Measurements from ENCODE around the gene ESRP2.

ESRP2 gene

DNA sequence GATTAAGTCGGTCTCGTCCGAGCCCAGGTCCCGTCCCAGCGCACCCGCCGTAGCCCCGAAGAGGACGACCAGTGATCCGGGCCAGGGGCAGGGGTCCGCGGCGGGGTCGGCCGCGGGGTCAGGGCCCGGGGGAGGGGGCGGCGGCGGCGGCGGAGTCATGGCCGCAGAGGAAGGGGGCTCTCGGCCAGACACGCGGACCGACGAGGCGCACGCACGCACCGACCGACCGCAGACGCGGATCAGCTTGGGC is at the start of gene ESRP2:
Gene ESRP2 (minus strand): TSS at position 241 of the 250 bp plus-strand sequence. CDS start 82 bp downstream, at position 159.
- DNase-seq (ENCODE audit: low read depth in 3 of 3, low spot score in 1 of 3), result no peak

DNA sequence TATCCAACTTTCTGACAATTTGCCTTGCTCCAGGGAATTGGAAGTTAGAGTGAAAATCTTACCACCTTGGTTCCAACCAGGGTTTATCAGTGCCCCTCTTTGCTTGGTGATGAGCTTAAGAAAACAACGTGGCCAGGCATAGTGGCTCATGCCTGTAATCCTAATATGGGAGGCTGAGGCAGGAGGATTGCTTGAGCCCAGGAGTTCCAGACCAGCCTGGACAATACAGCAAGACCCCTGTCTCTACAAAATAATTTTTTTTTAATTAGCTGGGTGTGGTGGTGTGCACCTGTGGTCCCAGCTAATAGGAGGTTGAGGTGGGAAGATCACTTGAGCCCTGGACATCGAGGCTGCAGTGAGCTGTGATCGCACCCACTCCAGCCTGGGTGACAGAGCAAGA is 49.8 kb upstream of the ESRP2 start:
- no peak for DNase-seq (ENCODE audit: low read depth in 3 of 3, low spot score in 1 of 3)

DNA sequence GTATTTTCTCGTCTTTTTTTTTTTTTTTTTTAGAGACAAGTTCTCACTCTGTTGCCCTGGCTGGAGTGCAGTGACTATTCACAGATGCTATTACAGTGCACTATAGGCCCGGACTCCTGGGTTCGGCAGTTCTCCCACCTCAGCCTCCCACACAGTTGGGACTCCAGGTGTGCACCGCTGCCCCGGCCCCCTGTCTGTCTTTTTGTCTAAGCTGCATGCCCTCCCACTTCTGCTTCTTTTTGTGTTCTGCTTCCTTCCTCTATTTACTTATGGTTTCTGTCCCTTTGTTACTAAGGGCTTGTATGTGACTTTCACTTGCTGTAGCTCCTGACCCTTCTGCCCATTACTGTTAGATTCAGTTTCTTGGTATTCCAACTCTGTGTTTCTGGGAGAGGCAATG is 48.9 kb upstream of the ESRP2 start:
- DNase-seq (ENCODE audit: low read depth in 3 of 3, low spot score in 1 of 3), result no peak

DNA sequence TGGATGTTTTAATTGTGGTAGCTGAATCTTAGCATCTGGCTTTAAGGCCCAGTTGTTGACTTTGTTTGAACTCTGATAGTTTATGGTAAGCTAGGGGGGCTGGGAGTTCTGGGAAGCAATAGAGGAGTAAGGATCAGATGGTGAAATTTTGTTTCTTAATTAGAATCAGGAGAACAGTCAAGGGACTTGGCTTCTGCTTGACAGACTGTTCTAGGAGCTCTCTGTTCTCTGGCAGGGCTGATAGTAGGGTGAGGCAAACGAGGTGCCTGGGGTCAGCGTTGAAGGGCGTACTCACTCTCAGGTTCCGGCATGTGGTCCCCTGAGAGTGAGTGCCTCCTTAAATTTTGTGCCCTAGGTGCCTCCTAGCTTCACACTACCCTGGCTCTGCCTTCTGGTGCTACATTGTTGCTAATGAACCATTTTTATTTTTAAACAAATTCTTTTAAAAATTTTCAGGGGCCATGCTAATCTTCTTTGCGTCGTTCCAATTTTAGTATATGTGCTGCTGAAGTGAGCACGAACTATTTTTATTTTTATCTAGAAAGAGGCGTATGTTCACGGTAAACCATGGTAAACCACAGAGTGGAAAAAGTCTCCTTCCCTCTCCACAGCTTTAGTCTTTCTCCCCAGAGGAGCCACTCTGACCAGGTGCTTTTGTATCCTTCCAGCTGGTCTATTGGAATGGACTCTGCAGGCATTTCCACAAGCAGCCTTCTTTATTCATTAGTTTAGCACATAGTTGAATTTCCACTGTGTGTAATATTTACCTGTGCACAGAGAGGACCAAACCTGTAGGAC is 48.1 kb upstream of the ESRP2 start:
- DNase-seq (ENCODE audit: low read depth in 3 of 3, low spot score in 1 of 3), result no peak

DNA sequence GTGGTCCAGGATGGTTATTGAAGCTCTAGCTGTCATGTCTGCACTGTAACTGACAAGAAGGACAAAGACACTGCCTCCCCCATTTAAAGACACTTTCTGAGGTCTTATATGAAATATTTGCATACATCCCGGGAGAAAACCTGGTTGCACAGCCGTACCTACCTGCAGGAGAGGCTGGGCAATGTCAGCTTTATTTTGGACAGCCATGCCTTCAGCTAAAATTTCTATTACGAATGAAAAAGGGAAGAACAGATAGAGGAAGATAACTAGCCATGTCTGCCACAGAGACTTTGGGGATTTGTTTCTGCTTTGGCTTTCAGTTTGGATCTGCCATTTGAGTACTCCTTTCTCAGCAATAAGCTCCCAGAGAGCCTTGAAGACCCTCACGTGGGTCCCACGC is 47.4 kb upstream of the ESRP2 start:
- no peak for DNase-seq (ENCODE audit: low read depth in 3 of 3, low spot score in 1 of 3)

DNA sequence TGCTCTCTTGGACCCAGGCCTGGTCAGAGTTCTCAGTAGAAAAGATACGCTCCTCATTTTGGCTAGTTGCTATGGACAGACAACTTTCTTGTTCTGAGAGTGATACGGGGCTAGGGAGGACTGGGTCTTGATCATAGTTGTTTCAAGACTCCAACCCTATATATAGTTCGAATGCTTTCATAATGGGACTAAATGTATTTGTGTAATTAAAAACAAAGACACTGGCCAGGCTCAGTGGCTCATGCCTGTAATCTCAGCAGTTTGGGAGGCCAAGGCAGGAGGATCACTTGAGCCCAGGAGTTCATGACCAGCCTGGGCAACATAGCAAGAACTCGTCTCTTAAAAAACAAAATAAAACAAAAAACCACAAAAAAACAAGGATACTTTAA is 46.1 kb upstream of the ESRP2 start:
- DNase-seq (ENCODE audit: low read depth in 3 of 3, low spot score in 1 of 3), result no peak

DNA sequence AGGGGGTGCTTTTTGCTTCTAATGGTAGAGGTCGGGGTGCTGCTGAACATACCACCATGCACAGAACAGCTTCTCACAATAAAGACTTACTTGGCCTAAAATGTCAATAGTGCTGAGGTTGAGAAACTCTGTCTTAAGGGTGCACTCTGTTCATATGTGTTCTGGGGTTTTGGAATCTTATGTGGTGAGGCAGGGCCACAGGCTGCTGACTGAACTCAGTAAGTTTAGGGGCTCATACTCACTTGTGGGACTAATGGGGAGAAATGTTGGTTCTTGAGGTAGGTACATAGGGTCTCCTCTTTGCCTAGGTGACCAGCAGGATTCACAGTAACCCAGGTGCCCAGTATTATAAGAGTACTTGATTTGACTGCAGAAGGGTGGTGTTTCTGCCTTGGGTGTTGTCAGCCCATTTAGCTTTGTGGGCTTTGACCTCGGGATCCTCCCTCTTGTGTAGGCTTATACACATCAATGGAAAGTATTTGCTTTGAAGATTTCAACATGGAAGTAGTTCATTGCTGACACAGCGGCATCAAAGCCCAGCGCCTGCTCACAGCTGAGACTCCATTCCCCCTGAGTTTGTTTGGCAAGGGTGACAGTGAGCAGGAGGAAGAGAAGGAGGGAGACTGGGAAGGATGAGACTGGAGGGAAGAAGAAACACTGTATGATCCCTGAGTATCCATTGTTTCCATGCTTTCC is 45.6 kb upstream of the ESRP2 start:
- DNase-seq (ENCODE audit: low read depth in 3 of 3, low spot score in 1 of 3), result no peak

DNA sequence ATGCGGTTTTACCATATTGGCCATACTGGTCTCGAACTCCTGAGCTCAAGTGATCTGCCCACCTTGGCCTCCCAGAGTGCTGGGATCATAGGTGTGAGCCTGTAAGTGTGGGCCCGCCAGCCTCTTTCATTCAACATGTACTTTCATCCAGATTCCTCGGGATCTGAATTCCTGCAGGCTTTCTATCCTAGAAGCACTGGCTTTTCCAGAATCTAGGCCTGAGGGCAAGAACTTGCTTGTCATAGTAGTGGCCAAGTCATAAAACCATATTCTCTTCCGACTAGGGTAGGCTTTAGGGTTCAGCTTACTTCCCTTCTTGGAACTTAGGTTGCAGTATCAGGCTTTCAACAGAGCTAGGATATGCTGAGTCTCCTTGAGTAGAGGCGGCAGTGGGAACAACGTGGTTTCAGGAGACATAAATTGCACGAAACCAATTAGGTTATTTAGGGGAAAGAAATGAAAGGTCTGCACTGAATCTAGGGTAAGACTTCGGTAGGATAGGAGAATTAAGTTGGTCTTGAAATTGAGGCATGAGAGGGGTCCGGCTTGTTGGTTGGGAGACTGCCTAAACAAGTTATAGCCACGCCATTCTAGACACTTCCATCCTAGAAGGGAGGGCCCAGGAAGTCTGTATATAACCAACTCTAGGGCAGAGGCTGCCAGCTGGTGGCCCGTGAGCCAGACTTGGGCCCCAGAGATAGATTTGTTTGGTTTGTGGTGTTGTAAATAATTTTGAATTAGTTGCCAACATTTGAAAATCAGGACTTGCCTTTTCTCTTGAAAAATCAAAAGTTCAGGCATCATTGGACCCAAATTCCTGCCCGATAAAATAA is 44.0 kb upstream of the ESRP2 start:
- DNase-seq (ENCODE audit: low read depth in 3 of 3, low spot score in 1 of 3), result no peak

DNA sequence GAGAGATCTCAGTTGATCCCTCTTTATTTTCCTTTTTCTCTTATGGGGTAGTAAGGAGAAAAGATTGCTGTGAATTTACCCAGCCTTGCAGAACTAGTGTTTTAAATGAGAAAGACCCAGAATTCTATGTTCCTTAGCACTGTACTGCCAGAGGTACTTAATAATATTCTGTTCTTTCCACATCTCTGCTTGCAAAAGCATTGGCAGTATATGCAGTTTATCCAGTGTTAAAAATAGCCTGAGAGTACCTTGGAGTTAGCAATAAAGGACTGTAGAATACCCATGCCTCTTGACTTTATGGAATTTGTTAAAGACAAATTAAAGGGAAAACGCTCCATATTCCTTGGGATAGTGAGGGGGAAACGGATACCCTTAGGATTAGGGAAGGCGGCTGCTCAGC is 40.3 kb upstream of the ESRP2 start:
- DNase-seq (ENCODE audit: low read depth in 3 of 3, low spot score in 1 of 3), result no peak

DNA sequence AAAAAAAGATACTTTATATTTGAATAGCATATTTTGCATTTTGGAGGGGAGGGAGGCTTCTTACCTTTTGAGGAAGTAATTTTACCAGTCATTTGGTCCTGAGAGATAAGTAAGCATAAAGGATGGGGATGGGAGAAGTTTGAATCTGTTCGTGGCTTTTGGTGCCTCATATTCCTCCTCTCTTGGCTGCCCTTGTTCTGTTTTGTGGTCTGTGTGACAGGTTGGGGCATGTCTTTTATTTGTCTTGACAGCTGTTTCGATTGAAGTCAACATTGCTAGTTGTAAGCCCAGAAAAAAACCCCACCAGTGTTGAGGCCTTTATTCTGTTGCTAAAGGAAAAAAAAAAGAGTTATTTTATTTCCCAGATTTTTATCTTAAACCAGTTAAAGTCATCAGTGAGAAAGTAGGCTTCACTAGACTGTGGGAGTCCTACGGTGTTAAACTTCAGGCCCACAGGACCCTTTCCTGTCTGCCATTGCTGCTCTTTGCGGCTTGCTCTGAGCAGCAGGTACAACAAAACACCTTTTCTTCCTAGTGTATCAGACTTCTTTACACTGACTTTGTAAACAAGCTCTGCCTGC is 39.8 kb upstream of the ESRP2 start:
- no peak for DNase-seq (ENCODE audit: low read depth in 3 of 3, low spot score in 1 of 3)

DNA sequence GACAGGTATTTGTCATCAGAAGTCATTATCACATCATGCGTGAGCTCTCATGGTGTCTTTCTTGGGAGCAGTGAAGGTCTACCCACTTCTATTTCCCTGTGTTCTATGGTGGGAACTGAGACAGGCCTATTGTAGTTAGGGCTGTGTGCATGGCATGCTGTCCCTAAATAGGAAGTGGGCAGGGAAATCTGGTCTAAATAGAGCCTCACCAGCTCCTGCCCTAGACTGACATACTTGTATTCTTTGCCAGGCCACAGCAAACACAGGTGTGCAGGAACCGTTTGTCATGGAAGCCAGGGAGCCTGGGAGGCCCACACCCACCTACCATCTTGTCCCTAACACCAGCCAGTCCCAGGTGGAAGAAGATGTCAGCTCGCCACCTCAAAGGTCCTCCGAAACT is 38.5 kb upstream of the ESRP2 start:
- DNase-seq (ENCODE audit: low read depth in 3 of 3, low spot score in 1 of 3), result no peak

DNA sequence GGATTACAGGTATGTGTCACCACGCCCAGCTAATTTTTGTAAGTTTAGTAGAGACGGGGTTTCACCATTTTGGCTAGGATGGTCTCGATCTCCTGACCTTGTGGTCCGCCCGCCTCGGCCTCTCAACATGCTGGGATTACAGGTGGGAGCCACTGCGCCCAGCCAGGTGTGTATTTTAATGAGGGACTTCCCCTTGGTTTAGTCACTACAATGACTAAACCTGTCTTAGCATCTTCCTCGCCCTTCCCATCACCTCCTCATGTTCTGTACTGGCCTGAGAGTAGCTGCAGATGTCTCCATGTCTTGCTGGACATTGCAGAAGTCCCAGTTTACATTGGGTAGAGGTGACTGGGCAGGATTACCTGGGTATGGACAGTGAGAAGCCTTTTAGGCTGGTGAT is 38.0 kb upstream of the ESRP2 start:
- DNase-seq (ENCODE audit: low read depth in 3 of 3, low spot score in 1 of 3), result no peak

DNA sequence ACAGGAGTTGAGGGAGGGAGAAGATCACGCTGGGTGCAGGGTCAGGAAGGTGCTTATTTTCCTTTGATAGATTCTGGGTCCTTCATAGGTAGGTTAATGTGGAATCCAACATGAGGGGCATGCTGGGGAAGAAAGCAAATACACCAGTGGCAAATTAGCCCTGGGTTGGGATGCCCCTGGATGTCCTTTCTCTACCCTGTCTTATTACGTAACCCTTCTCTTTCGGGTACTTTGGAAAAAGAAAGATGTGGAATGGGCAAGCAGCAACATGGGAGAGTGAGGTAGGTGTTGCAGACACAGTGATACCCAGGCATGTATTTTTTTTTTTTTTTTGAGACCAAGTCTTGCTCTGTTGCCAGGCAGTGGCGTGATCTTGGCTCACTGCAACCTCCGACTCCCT is 37.5 kb upstream of the ESRP2 start:
- no peak for DNase-seq (ENCODE audit: low read depth in 3 of 3, low spot score in 1 of 3)

DNA sequence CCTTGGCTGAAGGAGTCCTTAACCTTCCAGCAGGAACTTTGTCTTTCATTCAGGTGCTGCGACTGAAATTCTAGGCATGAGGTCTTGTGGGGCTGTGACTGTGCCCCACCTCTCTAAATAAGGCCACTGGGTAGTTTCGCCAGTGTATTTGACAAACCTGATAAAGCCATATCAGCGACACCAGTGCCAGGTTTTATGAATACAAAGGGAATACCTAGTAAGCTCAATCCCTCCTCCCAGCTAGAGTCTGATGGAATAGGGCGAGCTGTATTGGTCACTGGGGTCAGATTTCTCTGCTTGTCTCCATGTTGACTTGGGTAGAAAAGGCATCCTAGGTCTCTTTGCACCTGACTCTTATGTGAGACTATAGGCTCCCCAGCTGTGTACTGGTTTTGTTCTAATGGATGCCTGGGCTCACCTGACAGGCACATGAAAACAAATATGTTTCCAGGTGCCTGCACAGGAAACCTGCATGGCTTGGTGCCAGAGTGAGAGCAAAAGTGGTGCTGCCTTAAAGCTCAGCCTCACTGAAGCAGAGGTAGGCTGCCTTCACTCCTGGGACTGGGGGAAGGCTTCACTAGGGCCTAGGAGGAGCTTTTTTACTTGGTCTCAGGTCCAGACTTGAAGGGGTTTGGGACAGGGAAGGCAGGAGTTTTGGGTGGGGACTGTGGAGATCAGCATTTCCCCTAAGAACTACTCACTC is 36.7 kb upstream of the ESRP2 start:
- no peak for DNase-seq (ENCODE audit: low read depth in 3 of 3, low spot score in 1 of 3)

DNA sequence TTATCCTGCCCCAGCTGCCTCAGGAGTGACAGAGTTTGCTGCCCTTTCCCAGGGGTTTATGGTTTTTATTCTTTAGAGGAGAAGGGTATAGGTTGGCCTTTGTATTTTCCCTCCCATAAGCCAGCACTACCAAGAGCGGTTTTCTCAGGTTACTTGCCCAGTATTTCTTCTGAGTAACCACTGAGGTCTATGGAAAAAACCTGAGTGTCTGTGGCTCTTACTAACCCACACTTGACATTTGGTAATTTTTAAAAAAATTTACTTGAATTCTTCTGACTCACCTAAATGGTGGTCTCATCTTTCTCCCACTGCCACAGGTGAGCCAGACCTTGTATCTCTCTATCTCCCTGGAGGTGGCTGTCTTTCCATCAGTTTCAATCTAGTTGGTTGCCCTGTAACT is 34.4 kb upstream of the ESRP2 start:
- no peak for DNase-seq (ENCODE audit: low read depth in 3 of 3, low spot score in 1 of 3)

DNA sequence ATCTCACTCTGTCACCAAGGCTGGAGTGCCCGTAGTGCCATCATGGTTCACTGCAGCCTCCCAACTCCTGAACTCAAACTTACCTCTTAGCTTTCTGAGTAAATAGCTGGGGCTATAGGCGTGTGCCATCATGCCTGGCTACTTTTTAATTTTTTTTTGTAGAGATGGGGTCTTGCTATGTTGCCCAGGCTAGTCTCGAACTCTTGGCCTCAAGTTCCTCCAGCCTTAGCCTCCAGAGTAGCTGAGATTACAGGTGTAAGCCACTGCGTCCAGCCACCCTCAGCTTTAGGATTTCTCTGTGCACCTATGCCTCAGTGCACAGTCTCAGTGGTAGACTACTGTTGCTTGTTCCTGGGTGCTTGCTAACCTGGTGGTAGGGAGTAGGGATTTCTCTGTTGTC is 33.9 kb upstream of the ESRP2 start:
- no peak for DNase-seq (ENCODE audit: low read depth in 3 of 3, low spot score in 1 of 3)

DNA sequence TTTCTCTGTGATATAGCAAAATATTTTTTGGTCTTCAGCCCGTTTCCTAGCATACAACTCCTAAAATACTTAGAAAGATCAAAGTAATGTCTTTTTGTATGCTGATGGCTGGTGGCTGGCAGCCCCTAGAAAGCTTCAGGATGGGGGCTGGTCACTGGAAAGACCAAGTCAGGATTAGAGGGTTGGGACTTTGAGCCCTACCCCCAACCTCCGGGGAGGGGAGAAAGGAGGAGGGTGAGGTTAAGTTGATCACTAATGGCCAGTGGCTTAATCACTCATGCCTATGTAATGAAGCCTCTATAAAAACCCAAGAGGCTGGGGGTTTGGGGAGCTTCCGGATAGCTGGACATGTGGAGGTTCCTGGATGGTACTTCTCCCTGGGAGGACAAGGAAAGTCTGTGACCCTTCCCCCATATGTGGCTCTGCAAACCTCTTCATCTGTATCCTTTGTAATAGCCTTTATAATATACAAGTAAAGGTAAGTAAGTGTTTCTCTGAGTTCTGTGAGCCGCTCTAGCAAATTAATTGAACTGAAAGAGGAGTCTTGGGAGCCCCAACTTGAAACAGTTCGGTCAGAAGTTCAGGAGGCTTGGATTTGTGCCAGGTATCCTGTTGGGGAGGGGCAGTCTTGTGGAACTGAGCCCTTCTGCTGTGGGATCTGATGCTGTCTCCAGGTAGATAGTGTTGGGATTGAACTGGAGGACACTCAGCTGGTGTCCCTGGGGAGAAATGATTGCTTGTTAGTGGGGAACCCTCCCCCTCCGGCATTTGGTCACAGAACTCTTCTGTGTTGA is 31.9 kb upstream of the ESRP2 start:
- DNase-seq (ENCODE audit: low read depth in 3 of 3, low spot score in 1 of 3), result no peak

DNA sequence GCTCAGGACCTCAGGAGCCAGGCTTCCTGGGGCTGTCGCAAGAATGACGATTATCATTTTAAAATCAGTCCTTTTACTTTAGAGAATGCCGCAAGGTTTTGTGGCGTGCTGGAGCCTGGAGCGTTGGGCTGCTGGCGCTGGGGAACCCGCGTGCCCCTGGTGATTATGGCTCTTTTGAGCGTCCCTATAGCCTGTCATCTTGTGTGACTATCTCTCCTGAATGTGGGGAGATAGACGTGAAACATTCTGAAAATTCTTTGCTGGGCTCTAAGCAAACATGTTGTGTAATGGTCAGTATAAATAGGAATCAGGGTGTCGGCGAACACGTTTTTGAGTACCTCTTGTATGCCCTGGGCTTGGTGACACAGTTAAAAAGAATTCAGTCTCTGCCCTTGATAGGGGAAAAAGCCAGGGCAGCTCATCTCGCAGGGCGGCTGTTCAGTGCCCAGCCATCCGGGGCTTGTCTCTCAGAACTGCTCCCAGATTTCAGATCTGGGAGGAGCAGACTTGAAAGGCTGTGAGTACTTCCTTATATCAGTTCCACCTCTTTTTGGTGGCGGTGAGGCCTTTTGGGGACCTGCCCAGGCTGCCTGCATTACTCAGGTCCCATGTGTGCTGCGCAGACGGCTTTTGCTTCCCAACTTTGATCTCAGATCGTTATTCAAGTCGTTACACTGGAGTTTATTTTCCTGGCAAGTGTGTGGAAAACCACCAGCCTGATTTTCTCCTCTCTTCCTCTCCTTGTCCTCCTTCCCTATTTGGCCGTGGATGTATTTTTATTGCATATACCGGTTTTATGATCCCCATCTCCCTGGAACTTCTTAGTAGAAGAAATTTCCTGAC is 29.4 kb upstream of the ESRP2 start:
- DNase-seq (ENCODE audit: low read depth in 3 of 3, low spot score in 1 of 3), result no peak
